Mucosa of stomach (tissue), 1 donor: ENCODE measurements around the gene XRRA1.

Experiments used
- H3K27me3 ChIP-seq: one replicate; pipeline ENCODE4 v1.7.0; 2013; ENCODE audit warnings: mild to moderate bottlenecking, low read length; ENCODE audit not compliant: control insufficient read depth, insufficient read depth
- H3K36me3 ChIP-seq: one replicate; pipeline ENCODE4 v1.7.0; 2013; ENCODE audit warnings: low read length; ENCODE audit not compliant: control insufficient read depth, insufficient read depth
- H3K4me1 ChIP-seq: one replicate; pipeline ENCODE4 v1.7.0; 2013; ENCODE audit warnings: mild to moderate bottlenecking, low read length; ENCODE audit not compliant: control insufficient read depth, insufficient read depth
- H3K4me3 ChIP-seq: one replicate; pipeline ENCODE4 v1.7.0; 2013; ENCODE audit warnings: low read length
- H3K9ac ChIP-seq: one replicate; pipeline ENCODE4 v1.7.0; 2013; ENCODE audit warnings: mild to moderate bottlenecking, low read length, moderate library complexity
- H3K9me3 ChIP-seq: one replicate; pipeline ENCODE4 v1.7.0; 2013; ENCODE audit warnings: mild to moderate bottlenecking, low read length, moderate library complexity; ENCODE audit not compliant: control insufficient read depth
- donor health status: Pancreatic carcinoma.

The XRRA1 gene

GRCh38 chr11:74870485-74870884 lies 78.4 kb downstream of the XRRA1 start:
- peaks cover 30% of the 10 kb centered on the region for H3K9me3 ChIP-seq

GRCh38 chr11:74866557-74866956 lies 82.3 kb downstream of the XRRA1 start:
- Histone ChIP-seq H3K36me3 (peaks cover 12% of the 10 kb centered on the region), H3K9me3 (peaks cover 20% of the 10 kb centered on the region), H3K4me1 (no peaks in the 10 kb centered on the region), H3K27me3 (no peaks in the 10 kb centered on the region), H3K9ac (no peak overlapping the region), H3K4me3 (no peak overlapping the region)

More at GRCh38 chr11:74870485-74870884, 78.4 kb downstream of the XRRA1 start:
- Histone ChIP-seq H3K27me3 (no peaks in the 10 kb centered on the region), H3K4me3 (no peak overlapping the region), H3K9ac (no peak overlapping the region), H3K36me3 (peaks cover 14% of the 10 kb centered on the region), H3K4me1 (no peaks in the 10 kb centered on the region)

GRCh38 chr11:74863410-74863809 lies 85.5 kb downstream of the XRRA1 start:
- H3K9ac ChIP-seq: no peak overlapping the region
- peaks cover 5% of the 10 kb centered on the region for H3K9me3 ChIP-seq
- no peaks in the 10 kb centered on the region for H3K27me3 ChIP-seq
- H3K36me3 ChIP-seq: peaks cover 9% of the 10 kb centered on the region
- no peak overlapping the region for H3K4me3 ChIP-seq
- H3K4me1 ChIP-seq: no peaks in the 10 kb centered on the region

GRCh38 chr11:74860743-74861142 lies 88.1 kb downstream of the XRRA1 start:
- Histone ChIP-seq H3K36me3 (peaks cover 7% of the 10 kb centered on the region), H3K27me3 (no peaks in the 10 kb centered on the region), H3K9me3 (no peaks in the 10 kb centered on the region), H3K9ac (no peak overlapping the region), H3K4me3 (no peak overlapping the region), H3K4me1 (no peaks in the 10 kb centered on the region)

GRCh38 chr11:74853223-74853622 lies 95.7 kb downstream of the XRRA1 start:
- no peaks in the 10 kb centered on the region for H3K4me1 ChIP-seq
- no peak overlapping the region for H3K4me3 ChIP-seq
- no peaks in the 10 kb centered on the region for H3K27me3 ChIP-seq
- H3K9ac ChIP-seq: no peak overlapping the region
- no peaks in the 10 kb centered on the region for H3K36me3 ChIP-seq
- no peaks in the 10 kb centered on the region for H3K9me3 ChIP-seq

GRCh38 chr11:74849525-74850391 lies 99.1 kb downstream of the XRRA1 start:
- no peaks in the 10 kb centered on the region for H3K27me3 ChIP-seq
- H3K4me1 ChIP-seq: no peaks in the 10 kb centered on the region
- H3K4me3 ChIP-seq: no peak overlapping the region
- no peak overlapping the region for H3K9ac ChIP-seq
- no peaks in the 10 kb centered on the region for H3K9me3 ChIP-seq
- no peaks in the 10 kb centered on the region for H3K36me3 ChIP-seq

- Histone ChIP-seq H3K4me1 (no peaks in the 10 kb centered on the region), H3K9me3 (no peaks in the 10 kb centered on the region), H3K27me3 (no peaks in the 10 kb centered on the region), H3K36me3 (peaks cover 3% of the 10 kb centered on the region), H3K9ac (no peak overlapping the region), H3K4me3 (no peak overlapping the region)
Observed at GRCh38 chr11:74847895-74848294, 101.0 kb downstream of the XRRA1 start.

GRCh38 chr11:74847395-74847794 lies 101.5 kb downstream of the XRRA1 start:
- Histone ChIP-seq H3K9ac (no peak overlapping the region), H3K36me3 (peaks cover 3% of the 10 kb centered on the region), H3K27me3 (no peaks in the 10 kb centered on the region), H3K4me1 (no peaks in the 10 kb centered on the region), H3K4me3 (no peak overlapping the region), H3K9me3 (no peaks in the 10 kb centered on the region)

- no peaks in the 10 kb centered on the region for H3K27me3 ChIP-seq
- no peaks in the 10 kb centered on the region for H3K9me3 ChIP-seq
- peaks cover 3% of the 10 kb centered on the region for H3K36me3 ChIP-seq
- no peak overlapping the region for H3K9ac ChIP-seq
- no peak overlapping the region for H3K4me3 ChIP-seq
- H3K4me1 ChIP-seq: no peaks in the 10 kb centered on the region
Observed at GRCh38 chr11:74846770-74847169, 102.1 kb downstream of the XRRA1 start.

- no peak overlapping the region for H3K9ac ChIP-seq
- no peaks in the 10 kb centered on the region for H3K4me1 ChIP-seq
- no peak overlapping the region for H3K4me3 ChIP-seq
- no peaks in the 10 kb centered on the region for H3K27me3 ChIP-seq
- H3K36me3 ChIP-seq: peaks cover 3% of the 10 kb centered on the region
- H3K9me3 ChIP-seq: no peaks in the 10 kb centered on the region
Observed at GRCh38 chr11:74845978-74846517, 102.8 kb downstream of the XRRA1 start.

- no peaks in the 10 kb centered on the region for H3K4me1 ChIP-seq
- no peak overlapping the region for H3K9ac ChIP-seq
- H3K4me3 ChIP-seq: no peak overlapping the region
- H3K36me3 ChIP-seq: peaks cover 3% of the 10 kb centered on the region
- H3K9me3 ChIP-seq: no peaks in the 10 kb centered on the region
- H3K27me3 ChIP-seq: no peaks in the 10 kb centered on the region
Observed at GRCh38 chr11:74844865-74845264, 104.0 kb downstream of the XRRA1 start.

GRCh38 chr11:74844072-74844471 lies 104.8 kb downstream of the XRRA1 start:
- peaks cover 3% of the 10 kb centered on the region for H3K36me3 ChIP-seq
- no peaks in the 10 kb centered on the region for H3K27me3 ChIP-seq
- no peak overlapping the region for H3K9ac ChIP-seq

More at GRCh38 chr11:74844072-74844471, 104.8 kb downstream of the XRRA1 start:
- H3K9me3 ChIP-seq: no peaks in the 10 kb centered on the region
- H3K4me3 ChIP-seq: no peak overlapping the region
- no peaks in the 10 kb centered on the region for H3K4me1 ChIP-seq
